Renal cortical epithelial cell (primary cell): Measurements from ENCODE around the gene GBP5. TPM values are rescaled to one million over a fixed set of nuclear protein-coding genes. Genes with fewer than 3 reads are reported as not detected.
"Not testable (repeated sequence)": the region's sequence is repeated elsewhere in the genome, so short reads cannot be mapped to it uniquely, and the experiment has no call there.

Experiments
- DNase-seq: peaks from one replicate; pipeline ENCODE4 v3.0.0-alpha.2; 2011; ENCODE audit warnings: low read depth
- total RNA-seq: library from RNA; depleted of rRNA; stranded (reverse); fragments of >200 nt; gene quantifications from 2 replicates; pipeline ENCODE4 v1.2.3, GENCODE V29; 2014

Gene GBP5
- 0.05 and 0.17 TPM in 2 replicates for total RNA-seq

GRCh38 chr1:89272269-89273041 is at the start of gene GBP5:
Gene GBP5 (minus strand): TSS chr1:89272860. CDS start chr1:89269555, 3,305 bp downstream.
- not testable (repeated sequence) for DNase-seq

- DNase-seq = no peak
Observed at GRCh38 chr1:89322402-89322801, 49.7 kb upstream of the GBP5 start.

DNA sequence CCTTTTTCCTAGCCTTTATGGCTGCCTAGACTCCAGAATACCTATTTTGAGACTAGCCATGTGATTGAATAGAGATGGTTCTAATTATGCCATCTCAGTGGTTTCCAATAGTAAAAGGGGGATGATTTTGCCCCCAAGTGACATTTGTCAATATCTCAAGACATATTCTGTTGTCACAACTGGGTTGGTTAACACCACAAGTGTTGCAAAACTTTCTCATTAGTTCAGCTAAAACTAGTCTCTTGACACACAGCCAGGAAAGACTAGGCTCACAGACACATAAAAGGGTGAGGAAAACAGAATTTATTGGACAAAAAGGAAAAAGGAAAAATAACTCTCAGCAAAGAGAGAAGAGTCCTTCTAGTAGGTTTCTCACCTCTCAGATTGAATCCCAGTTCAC is 39.9 kb upstream of the GBP5 start:
- peak; percentile 84 for DNase-seq

DNA sequence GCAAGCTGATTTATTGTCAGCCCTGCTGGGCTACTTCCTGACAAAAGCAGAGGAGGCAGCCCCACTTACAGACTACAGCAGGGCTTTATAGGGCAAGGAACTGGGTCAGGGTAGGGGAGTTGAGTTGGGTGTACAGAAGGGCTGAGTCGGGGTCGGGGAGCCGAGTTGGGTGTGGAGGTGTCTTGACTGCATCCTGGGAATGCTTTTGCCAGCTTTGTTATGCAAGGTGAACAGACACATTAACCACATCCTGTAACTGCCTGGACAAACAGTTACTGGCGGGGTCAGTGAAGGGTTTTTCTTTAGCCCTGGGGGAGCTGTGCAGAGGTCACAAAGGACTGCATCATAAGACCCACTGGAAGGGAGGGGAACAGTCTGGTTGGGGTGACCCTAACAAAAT is 39.1 kb upstream of the GBP5 start:
- DNase-seq = peak; percentile 91

- DNase-seq = peak; percentile 54
Observed at GRCh38 chr1:89310976-89311375, 38.3 kb upstream of the GBP5 start.

- DNase-seq = peak; percentile 91
Observed at GRCh38 chr1:89310505-89310904, 37.8 kb upstream of the GBP5 start.

DNA sequence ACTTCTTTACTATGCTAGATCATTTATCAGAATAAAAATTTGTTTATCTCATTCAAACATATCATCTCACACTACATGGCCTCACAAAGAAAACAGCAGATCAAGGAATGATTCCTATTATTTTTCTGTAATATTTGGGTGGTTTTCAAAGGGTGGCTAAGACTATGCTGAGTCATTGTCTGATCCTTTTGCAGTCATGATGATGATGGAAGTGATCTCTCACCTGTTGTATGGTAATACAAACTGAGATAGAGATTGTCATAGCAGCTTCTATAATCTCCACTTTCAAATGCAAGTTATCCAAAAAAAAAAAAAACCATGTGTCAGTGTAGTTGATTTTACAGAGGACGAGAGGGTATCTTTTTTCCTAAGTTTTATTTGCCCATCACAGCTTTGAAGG is 37.2 kb upstream of the GBP5 start:
- DNase-seq = no peak

DNA sequence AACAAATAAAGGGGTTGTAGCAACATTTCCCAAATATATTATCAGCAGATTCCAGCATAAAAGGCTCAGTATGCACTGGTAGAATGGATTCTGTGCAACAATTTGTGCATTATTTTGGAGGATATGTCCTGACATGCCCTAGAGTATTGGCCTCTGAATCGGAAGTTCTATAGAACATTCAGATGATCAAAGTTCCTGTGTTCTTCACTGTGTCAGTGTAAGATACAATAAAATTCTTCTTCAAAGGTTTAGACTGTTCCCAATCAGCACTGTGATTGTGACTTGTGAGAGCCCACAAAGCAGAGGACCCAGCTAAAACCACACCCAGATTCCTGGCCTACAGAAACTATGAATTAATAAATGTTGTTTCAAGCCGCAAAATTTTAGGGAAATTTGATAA is 33.6 kb upstream of the GBP5 start:
- no peak for DNase-seq

GRCh38 chr1:89305493-89305892 is 32.8 kb upstream of the GBP5 start:
- DNase-seq = no peak

GRCh38 chr1:89304572-89305230 is 32.0 kb upstream of the GBP5 start:
- no peak for DNase-seq

- no peak for DNase-seq
Observed at GRCh38 chr1:89302697-89303332, 30.2 kb upstream of the GBP5 start.

GRCh38 chr1:89299739-89300463 is 27.2 kb upstream of the GBP5 start:
- DNase-seq = peak; percentile 92

DNA sequence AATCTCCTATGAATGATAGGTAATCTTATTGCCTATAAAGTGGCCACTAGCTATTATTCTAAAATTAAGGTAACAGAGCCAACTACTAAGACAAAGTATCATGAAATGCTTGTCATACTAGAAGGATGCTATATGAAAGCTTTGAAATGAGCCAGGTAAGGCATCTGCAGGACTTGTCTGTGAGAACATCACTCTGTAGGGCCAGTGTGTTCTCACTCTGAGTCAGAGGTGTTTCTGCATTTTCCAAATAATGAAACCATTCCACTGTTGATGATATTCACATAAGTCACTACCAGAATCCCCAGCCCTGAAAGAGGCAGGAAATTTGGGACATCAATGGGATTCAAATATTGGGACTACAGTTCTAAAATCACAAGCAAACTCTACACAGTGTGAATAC is 25.8 kb upstream of the GBP5 start:
- DNase-seq = peak; percentile 47

GRCh38 chr1:89295187-89295586 is 22.5 kb upstream of the GBP5 start:
- DNase-seq = no peak

DNA sequence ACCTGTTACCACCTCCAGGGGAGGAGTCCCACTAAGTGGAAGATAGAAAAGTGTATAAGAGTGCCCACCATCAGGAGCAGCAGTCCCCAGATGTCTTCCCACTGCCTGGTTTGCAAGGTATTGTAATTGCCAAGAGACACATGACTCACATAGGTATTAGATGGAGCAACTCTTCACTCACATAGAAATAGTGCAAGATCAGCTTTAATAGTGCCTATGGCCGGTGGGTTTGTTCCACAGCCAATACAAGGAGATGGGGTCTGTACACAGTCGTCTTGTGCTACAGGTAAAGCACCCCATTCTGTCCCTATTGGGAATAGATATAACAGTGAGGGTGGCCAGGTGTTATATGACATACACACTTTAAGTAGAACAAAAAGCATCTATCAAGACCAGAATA is 18.6 kb upstream of the GBP5 start:
- DNase-seq = no peak

GRCh38 chr1:89288051-89288340 is 15.3 kb upstream of the GBP5 start:
- DNase-seq = no peak

DNA sequence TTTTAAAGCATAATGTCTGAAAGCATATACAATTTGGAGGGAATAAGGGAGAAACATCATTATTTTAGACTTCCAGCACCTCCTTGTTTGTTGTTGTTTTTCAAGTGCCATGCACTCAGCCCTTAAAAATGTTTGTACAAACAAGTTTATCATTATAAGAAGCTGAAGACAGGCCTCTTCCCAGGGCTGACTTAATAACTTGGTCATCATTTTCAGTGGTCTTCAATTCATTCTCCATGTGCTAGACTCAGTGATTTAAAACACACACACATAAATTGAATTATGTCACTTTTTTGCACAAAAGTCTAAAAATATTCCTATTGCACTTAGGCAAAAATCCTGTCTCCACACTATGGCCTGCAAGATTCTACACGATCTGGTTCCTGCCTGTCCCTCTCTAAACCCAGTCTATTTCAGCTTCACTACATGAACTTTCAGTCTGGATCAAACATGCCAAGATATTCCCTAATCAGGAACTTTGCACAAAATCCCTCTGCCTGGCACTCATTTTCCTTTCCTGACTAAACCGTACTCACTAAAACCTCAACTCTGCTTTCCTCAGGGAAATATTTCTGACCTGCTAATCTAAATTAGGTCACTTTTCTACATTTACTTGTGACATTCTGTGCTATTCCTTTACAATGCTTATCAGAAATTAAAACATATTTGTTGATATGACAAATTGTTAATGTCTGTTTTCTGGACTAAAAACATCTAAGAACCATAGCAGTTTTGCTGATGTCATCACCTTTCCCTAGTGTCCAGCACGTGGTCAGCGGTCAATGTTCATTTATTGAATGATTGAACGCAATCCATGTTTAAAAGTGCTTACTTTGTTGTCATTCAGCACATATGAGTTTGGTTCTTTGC is 14.8 kb upstream of the GBP5 start:
- DNase-seq = no peak

DNA sequence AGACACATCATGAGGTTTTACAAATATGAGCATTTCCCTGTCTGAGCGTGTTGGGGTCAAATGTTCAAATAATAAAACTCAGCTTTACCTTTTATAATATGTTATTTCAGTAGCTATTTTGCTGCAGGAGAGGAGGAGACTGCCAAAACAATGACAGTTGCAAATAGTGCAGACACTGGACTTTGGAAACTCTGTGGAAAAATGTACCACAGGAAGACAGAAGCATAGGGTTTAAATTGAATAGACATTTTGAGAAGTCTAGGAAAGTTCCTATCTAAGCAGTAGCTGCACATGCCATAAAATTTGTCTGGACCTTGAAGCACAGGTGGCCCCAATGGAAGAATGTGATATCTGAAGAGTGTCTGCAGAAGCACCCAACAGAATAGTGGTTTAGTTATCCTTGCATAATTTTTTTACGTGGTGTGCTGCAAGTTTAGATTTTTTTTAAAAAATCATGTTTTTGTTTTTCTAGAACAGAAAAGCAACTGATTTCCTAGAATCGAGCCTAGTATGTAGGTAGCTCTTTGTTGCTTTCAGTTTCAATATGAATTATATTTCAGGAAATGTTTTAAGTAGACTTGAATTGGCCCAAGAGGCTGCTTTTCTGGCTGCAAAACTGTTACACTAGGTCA is 14.0 kb upstream of the GBP5 start:
- DNase-seq = no peak

GRCh38 chr1:89285745-89286380 is 13.2 kb upstream of the GBP5 start:
- no peak for DNase-seq

- DNase-seq = not testable (repeated sequence)
Observed at GRCh38 chr1:89284078-89284763, 11.6 kb upstream of the GBP5 start.
